NCI-H1417 (cell line): ENCODE results near the gene TULP1.
A peak's percentile ranks its signal among the peaks of the same experiment; 100 is the strongest.
"Not testable (repeated sequence)": the region's sequence is repeated elsewhere in the genome, so short reads cannot be mapped to it uniquely, and the experiment has no call there.

Experiments
- DNase-seq, 3 experiments: peaks; one replicate each; lab custom pipeline; 2025; lab: John Stamatoyannopoulos, UW

The TULP1 gene

GRCh38 chr6:35512740-35513139 lies at the start of gene TULP1:
TULP1 (minus strand) TSS chr6:35512896; CDS start chr6:35512858, 38 bp downstream.
- no peak for DNase-seq

GRCh38 chr6:35562060-35562459 lies 49.4 kb upstream of the TULP1 start:
- peak in 2 of 3 experiments; percentile 37 to 88 for DNase-seq

- DNase-seq = no peak
Observed at GRCh38 chr6:35561113-35561512, 48.4 kb upstream of the TULP1 start.

GRCh38 chr6:35558571-35558970 lies 45.9 kb upstream of the TULP1 start:
- no peak for DNase-seq

- no peak for DNase-seq
Observed at GRCh38 chr6:35557239-35557638, 44.5 kb upstream of the TULP1 start.

GRCh38 chr6:35554811-35555210 lies 42.1 kb upstream of the TULP1 start:
- DNase-seq = no peak

GRCh38 chr6:35553315-35553714 lies 40.6 kb upstream of the TULP1 start:
- no peak for DNase-seq

- DNase-seq = peak in 1 of 3 experiments; percentile 24
Observed at GRCh38 chr6:35552285-35552917, 39.7 kb upstream of the TULP1 start.

- DNase-seq = no peak
Observed at GRCh38 chr6:35550437-35550836, 37.7 kb upstream of the TULP1 start.

- no peak for DNase-seq
Observed at GRCh38 chr6:35547676-35548075, 35.0 kb upstream of the TULP1 start.

GRCh38 chr6:35544769-35545361 lies 32.2 kb upstream of the TULP1 start:
- DNase-seq = no peak

- DNase-seq = peak in 1 of 3 experiments; percentile 89
Observed at GRCh38 chr6:35543459-35544193, 30.9 kb upstream of the TULP1 start.

- no peak for DNase-seq
Observed at GRCh38 chr6:35541836-35542235, 29.1 kb upstream of the TULP1 start.

GRCh38 chr6:35539223-35539622 lies 26.5 kb upstream of the TULP1 start:
- no peak for DNase-seq

GRCh38 chr6:35535847-35536246 lies 23.2 kb upstream of the TULP1 start:
- DNase-seq = not testable (repeated sequence)

- DNase-seq = no peak
Observed at GRCh38 chr6:35534407-35535170, 21.9 kb upstream of the TULP1 start.

GRCh38 chr6:35533981-35534380 lies 21.3 kb upstream of the TULP1 start:
- no peak for DNase-seq

GRCh38 chr6:35532126-35532525 lies 19.4 kb upstream of the TULP1 start:
- no peak for DNase-seq

- DNase-seq = no peak
Observed at GRCh38 chr6:35524380-35525020, 11.8 kb upstream of the TULP1 start.

- DNase-seq = peak; percentile 47 to 67 (median 64)
Observed at GRCh38 chr6:35522660-35523658, 10.3 kb upstream of the TULP1 start.

- DNase-seq = no peak
Observed at GRCh38 chr6:35522151-35522550, 9.5 kb upstream of the TULP1 start.
